Vagina (tissue), 2 donors: ENCODE results near the gene VAV3. TPM values are rescaled to one million over a fixed set of nuclear protein-coding genes. Genes with fewer than 3 reads are reported as not detected.

Experiments
- DNase-seq, 2 donors: peaks; one replicate each; pipeline ENCODE4 v3.0.0-alpha.2; 2017; ENCODE audit errors: extremely low spot score in 2 of 2
- H3K27ac ChIP-seq: fragments of 200-600 bp; sonication (generic); one replicate; pipeline ENCODE4 v1.5.1; 2019
- H3K27me3 ChIP-seq: fragments of 200-600 bp; sonication (generic); one replicate; pipeline ENCODE4 v1.5.1; 2019
- H3K36me3 ChIP-seq, 2 donors: fragments of 200-600 bp; sonication (generic); one replicate each; pipeline ENCODE4 v1.5.1; 2017 to 2019
- H3K4me1 ChIP-seq: fragments of 200-600 bp; sonication (generic); one replicate; pipeline ENCODE4 v1.5.1; 2019
- H3K4me3 ChIP-seq, 2 donors: fragments of 200-600 bp; sonication (generic); 1 replicate in 1 of 2; 2 replicates in 1 of 2; pipeline ENCODE4 v1.5.1; 2016 to 2019
- H3K9me3 ChIP-seq: fragments of 200-600 bp; sonication (generic); one replicate; pipeline ENCODE4 v1.5.1; 2019
- CTCF ChIP-seq, 3 experiments: fragments of 450-650 bp in 2 of 3; fragments of 200-600 bp in 1 of 3; sonication (generic) in 1 of 3; IDR thresholded peaks; one replicate each; pipeline ENCODE4 v1.5.1; 2017 to 2019; ENCODE audit warnings: antibody characterized with exemption in 3 of 3, mild to moderate bottlenecking in 2 of 3, moderate library complexity in 2 of 3
- POLR2A ChIP-seq, 2 donors: fragments of 450-650 bp; IDR thresholded peaks; one replicate each; pipeline ENCODE4 v1.6.1; 2017; ENCODE audit warnings: antibody characterized with exemption in 2 of 2, mild to moderate bottlenecking in 2 of 2, moderate library complexity in 2 of 2
- POLR2AphosphoS5 ChIP-seq, 2 donors: sonication (generic); formaldehyde crosslinking; IDR thresholded peaks; one replicate each; pipeline ENCODE4 v1.9.0; 2017; ENCODE audit warnings: antibody characterized with exemption in 2 of 2, mild to moderate bottlenecking in 2 of 2, low read depth in 1 of 2; ENCODE audit not compliant: insufficient read depth in 1 of 2
- intact Hi-C: fragments of 100-400 bp; cut with DNase I; formaldehyde crosslinking; loops from one replicate; pipeline ENCODE4 v1.15.1; 2023
- total RNA-seq: library from RNA; depleted of rRNA; stranded (reverse); fragments of >200 nt; gene quantifications from one replicate; pipeline ENCODE4 v1.2.3, GENCODE V29; 2016

The VAV3 gene
- total RNA-seq, 1 donor from 2014 or later, result 67.5 TPM

- Histone ChIP-seq H3K4me3 (no peak overlapping the region), H3K27ac (no peak overlapping the region), H3K4me1 (no peaks in the 10 kb centered on the region), H3K36me3 (no peaks in the 10 kb centered on the region), H3K9me3 (no peaks in the 10 kb centered on the region), H3K27me3 (no peaks in the 10 kb centered on the region)
- no peak for TF ChIP-seq POLR2AphosphoS5 (IDR thresholded peaks at IDR 0.05; ENCODE audit: insufficient read depth in 1 of 2, low read depth in 1 of 2)
- TF ChIP-seq CTCF (IDR thresholded peaks at IDR 0.05), result no peak
- no peak for TF ChIP-seq POLR2A (IDR thresholded peaks at IDR 0.05)
- DNase-seq, result no peak
- intact Hi-C loops, result no loop called here
Observed at GRCh38 chr1:107867897-107868296, 97.1 kb downstream of the VAV3 start.

- no peak for DNase-seq
- no peaks in the 10 kb centered on the region for H3K36me3 ChIP-seq
- no peaks in the 10 kb centered on the region for H3K27me3 ChIP-seq
- intact Hi-C loops, result no loop called here
- TF ChIP-seq CTCF (IDR thresholded peaks at IDR 0.05), result no peak
- TF ChIP-seq POLR2AphosphoS5 (IDR thresholded peaks at IDR 0.05; ENCODE audit: insufficient read depth in 1 of 2, low read depth in 1 of 2), result no peak
- TF ChIP-seq POLR2A (IDR thresholded peaks at IDR 0.05), result no peak
- no peak overlapping the region for H3K27ac ChIP-seq
- no peaks in the 10 kb centered on the region for H3K4me1 ChIP-seq
- no peak overlapping the region for H3K4me3 ChIP-seq
- no peaks in the 10 kb centered on the region for H3K9me3 ChIP-seq
Observed at GRCh38 chr1:107867422-107867821, 97.6 kb downstream of the VAV3 start.

GRCh38 chr1:107866870-107867269, 98.1 kb downstream of the VAV3 start:
- Histone ChIP-seq H3K4me1 (no peaks in the 10 kb centered on the region), H3K36me3 (no peaks in the 10 kb centered on the region), H3K27ac (no peak overlapping the region), H3K27me3 (no peaks in the 10 kb centered on the region), H3K4me3 (no peak overlapping the region), H3K9me3 (no peaks in the 10 kb centered on the region)
- no peak for DNase-seq
- TF ChIP-seq CTCF (IDR thresholded peaks at IDR 0.05) (no peak), POLR2A (IDR thresholded peaks at IDR 0.05) (no peak), POLR2AphosphoS5 (IDR thresholded peaks at IDR 0.05; ENCODE audit: insufficient read depth in 1 of 2, low read depth in 1 of 2) (no peak)
- intact Hi-C loops, result no loop called here

GRCh38 chr1:107865627-107866026, 99.4 kb downstream of the VAV3 start:
- TF ChIP-seq POLR2AphosphoS5 (IDR thresholded peaks at IDR 0.05; ENCODE audit: insufficient read depth in 1 of 2, low read depth in 1 of 2) (no peak), POLR2A (IDR thresholded peaks at IDR 0.05) (no peak), CTCF (IDR thresholded peaks at IDR 0.05) (no peak)
- intact Hi-C loops, result no loop called here
- no peak overlapping the region for H3K4me3 ChIP-seq
- no peak overlapping the region for H3K27ac ChIP-seq
- H3K36me3 ChIP-seq, result no peaks in the 10 kb centered on the region
- H3K4me1 ChIP-seq, result no peaks in the 10 kb centered on the region
- no peak for DNase-seq
- no peaks in the 10 kb centered on the region for H3K9me3 ChIP-seq
- no peaks in the 10 kb centered on the region for H3K27me3 ChIP-seq

- TF ChIP-seq POLR2AphosphoS5 (IDR thresholded peaks at IDR 0.05; ENCODE audit: insufficient read depth in 1 of 2, low read depth in 1 of 2) (no peak), CTCF (IDR thresholded peaks at IDR 0.05) (no peak), POLR2A (IDR thresholded peaks at IDR 0.05) (no peak)
- Histone ChIP-seq H3K4me3 (no peak overlapping the region), H3K9me3 (no peaks in the 10 kb centered on the region), H3K36me3 (no peaks in the 10 kb centered on the region), H3K27ac (no peak overlapping the region), H3K4me1 (no peaks in the 10 kb centered on the region), H3K27me3 (no peaks in the 10 kb centered on the region)
- DNase-seq, result no peak
- intact Hi-C loops, result no loop called here
Observed at GRCh38 chr1:107863342-107863741, 101.6 kb downstream of the VAV3 start.
